Duodenal mucosa (tissue), 2 donors: Measurements from ENCODE around the gene DCAF10.
"Not testable (repeated sequence)": the region's sequence is repeated elsewhere in the genome, so short reads cannot be mapped to it uniquely, and the experiment has no call there.

Source experiments
- H3K27ac ChIP-seq: one replicate; pipeline ENCODE4 v1.7.0; 2013; ENCODE audit warnings: low read depth, low read length
- H3K27me3 ChIP-seq, 2 donors: one replicate each; pipeline ENCODE4 v1.7.0; 2013; ENCODE audit warnings: low read length in 2 of 2, control low read depth in 1 of 2; ENCODE audit not compliant: insufficient read depth in 2 of 2, control insufficient read depth in 1 of 2
- H3K36me3 ChIP-seq, 2 donors: one replicate each; pipeline ENCODE4 v1.7.0; 2013; ENCODE audit warnings: low read length in 2 of 2, control low read depth in 1 of 2; ENCODE audit not compliant: insufficient read depth in 2 of 2, control insufficient read depth in 1 of 2
- H3K4me1 ChIP-seq, 2 donors: one replicate each; pipeline ENCODE4 v1.7.0; 2013; ENCODE audit warnings: low read length in 2 of 2, control low read depth in 1 of 2; ENCODE audit not compliant: insufficient read depth in 2 of 2, control insufficient read depth in 1 of 2
- H3K4me3 ChIP-seq, 2 donors: one replicate each; pipeline ENCODE4 v1.7.0; 2013; ENCODE audit warnings: low read length in 2 of 2, low read depth in 1 of 2
- H3K9ac ChIP-seq, 2 donors: one replicate each; pipeline ENCODE4 v1.7.0; 2013; ENCODE audit warnings: low read length in 2 of 2, low read depth in 1 of 2
- H3K9me3 ChIP-seq, 2 donors: one replicate each; pipeline ENCODE4 v1.7.0; 2013; ENCODE audit warnings: low read length in 2 of 2, control low read depth in 1 of 2; ENCODE audit not compliant: control insufficient read depth in 1 of 2

The DCAF10 gene

GRCh38 chr9:37765263-37765662, 35.3 kb upstream of the DCAF10 start:
- not testable (repeated sequence) for H3K9me3 ChIP-seq, H3K9ac ChIP-seq
- H3K36me3 ChIP-seq: peaks cover 0 to 15% of the 10 kb centered on the region in 2 donors

DNA sequence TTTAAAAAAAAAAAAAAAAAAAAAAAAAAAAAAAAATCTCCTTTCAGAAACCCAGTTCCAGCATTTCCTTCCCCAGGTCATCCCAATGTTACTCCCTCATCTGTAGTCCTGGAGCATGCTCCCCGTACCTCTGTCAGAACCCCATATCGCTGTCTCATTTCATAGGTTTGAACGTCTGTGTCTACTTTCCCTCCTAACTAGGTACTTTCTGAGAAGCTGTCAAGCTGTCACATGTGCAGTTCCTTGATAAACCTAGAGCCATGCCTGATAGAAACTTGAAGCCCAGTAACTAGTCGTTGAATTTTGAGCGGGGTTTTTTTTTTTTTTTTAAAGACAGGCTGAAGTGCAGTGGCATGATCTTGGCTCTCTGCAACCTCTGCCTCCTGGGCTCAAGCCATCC, 31.3 kb upstream of the DCAF10 start:
- no peaks in the 10 kb centered on the region for H3K27me3 ChIP-seq
- H3K27ac ChIP-seq: no peak overlapping the region
- H3K36me3 ChIP-seq: peaks cover 5 to 43% of the 10 kb centered on the region in 2 donors
- H3K4me3 ChIP-seq: no peak overlapping the region
- H3K4me1 ChIP-seq: no peaks in the 10 kb centered on the region
- H3K9ac ChIP-seq: no peak overlapping the region
- no peaks in the 10 kb centered on the region for H3K9me3 ChIP-seq

More at GRCh38 chr9:37765263-37765662, 35.3 kb upstream of the DCAF10 start:
- H3K4me3 ChIP-seq, H3K27ac ChIP-seq, H3K27me3 ChIP-seq, H3K4me1 ChIP-seq: not testable (repeated sequence)

- H3K9ac ChIP-seq: no peak overlapping the region
- no peaks in the 10 kb centered on the region for H3K27me3 ChIP-seq
- peaks cover 5 to 39% of the 10 kb centered on the region in 2 donors for H3K36me3 ChIP-seq
- no peak overlapping the region for H3K27ac ChIP-seq
- no peaks in the 10 kb centered on the region for H3K9me3 ChIP-seq
- H3K4me3 ChIP-seq: no peak overlapping the region
- no peaks in the 10 kb centered on the region for H3K4me1 ChIP-seq
Measured at GRCh38 chr9:37769995-37770394, 30.6 kb upstream of the DCAF10 start.

GRCh38 chr9:37775216-37775919, 25.2 kb upstream of the DCAF10 start:
- H3K9ac ChIP-seq: no peak overlapping the region
- no peaks in the 10 kb centered on the region for H3K27me3 ChIP-seq
- peaks cover 20 to 68% of the 10 kb centered on the region in 2 donors for H3K36me3 ChIP-seq
- no peak overlapping the region for H3K4me3 ChIP-seq
- no peak overlapping the region for H3K27ac ChIP-seq
- no peaks in the 10 kb centered on the region for H3K9me3 ChIP-seq
- no peaks in the 10 kb centered on the region for H3K4me1 ChIP-seq

DNA sequence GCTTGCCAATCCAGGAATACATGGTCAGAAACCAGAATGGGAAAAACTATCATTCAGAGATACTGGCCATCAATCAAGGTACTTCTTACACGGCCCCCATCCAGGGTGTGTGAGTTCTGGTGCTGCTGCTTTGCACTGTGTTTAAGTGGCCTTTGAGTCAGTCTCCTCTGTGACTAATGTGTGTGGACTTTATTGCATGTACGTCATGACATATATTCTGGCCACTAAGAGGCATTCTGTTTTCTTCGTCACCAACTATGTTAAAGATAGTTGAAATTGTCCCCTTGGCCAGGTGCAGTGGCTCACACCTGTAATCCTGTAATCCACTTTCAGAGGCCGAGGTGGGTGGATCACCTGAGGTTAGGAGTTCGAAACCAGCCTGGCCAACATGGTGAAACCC, 24.3 kb upstream of the DCAF10 start:
- H3K9ac ChIP-seq: no peak overlapping the region
- no peaks in the 10 kb centered on the region for H3K9me3 ChIP-seq
- H3K36me3 ChIP-seq: peaks cover 16 to 68% of the 10 kb centered on the region in 2 donors
- H3K4me1 ChIP-seq: no peaks in the 10 kb centered on the region
- H3K27ac ChIP-seq: no peak overlapping the region
- H3K4me3 ChIP-seq: no peak overlapping the region
- no peaks in the 10 kb centered on the region for H3K27me3 ChIP-seq

GRCh38 chr9:37778534-37778933, 22.1 kb upstream of the DCAF10 start:
- no peak overlapping the region for H3K27ac ChIP-seq
- peaks cover 0 to 8% of the 10 kb centered on the region in 2 donors for H3K4me1 ChIP-seq
- no peaks in the 10 kb centered on the region for H3K9me3 ChIP-seq
- H3K36me3 ChIP-seq: peaks cover 16 to 72% of the 10 kb centered on the region in 2 donors
- H3K9ac ChIP-seq: no peak overlapping the region
- no peaks in the 10 kb centered on the region for H3K27me3 ChIP-seq
- H3K4me3 ChIP-seq: no peak overlapping the region

GRCh38 chr9:37784291-37784615, 16.3 kb upstream of the DCAF10 start:
- peaks cover 9 to 15% of the 10 kb centered on the region in 2 donors for H3K4me1 ChIP-seq
- H3K27me3 ChIP-seq: no peaks in the 10 kb centered on the region
- H3K36me3 ChIP-seq: peaks cover 5 to 37% of the 10 kb centered on the region in 2 donors
- H3K9me3 ChIP-seq: no peaks in the 10 kb centered on the region
- H3K4me3 ChIP-seq: peak overlapping the region; percentile 92 to 97
- H3K9ac ChIP-seq: peak overlapping the region; percentile 69 to 80
- no peak overlapping the region for H3K27ac ChIP-seq

DNA sequence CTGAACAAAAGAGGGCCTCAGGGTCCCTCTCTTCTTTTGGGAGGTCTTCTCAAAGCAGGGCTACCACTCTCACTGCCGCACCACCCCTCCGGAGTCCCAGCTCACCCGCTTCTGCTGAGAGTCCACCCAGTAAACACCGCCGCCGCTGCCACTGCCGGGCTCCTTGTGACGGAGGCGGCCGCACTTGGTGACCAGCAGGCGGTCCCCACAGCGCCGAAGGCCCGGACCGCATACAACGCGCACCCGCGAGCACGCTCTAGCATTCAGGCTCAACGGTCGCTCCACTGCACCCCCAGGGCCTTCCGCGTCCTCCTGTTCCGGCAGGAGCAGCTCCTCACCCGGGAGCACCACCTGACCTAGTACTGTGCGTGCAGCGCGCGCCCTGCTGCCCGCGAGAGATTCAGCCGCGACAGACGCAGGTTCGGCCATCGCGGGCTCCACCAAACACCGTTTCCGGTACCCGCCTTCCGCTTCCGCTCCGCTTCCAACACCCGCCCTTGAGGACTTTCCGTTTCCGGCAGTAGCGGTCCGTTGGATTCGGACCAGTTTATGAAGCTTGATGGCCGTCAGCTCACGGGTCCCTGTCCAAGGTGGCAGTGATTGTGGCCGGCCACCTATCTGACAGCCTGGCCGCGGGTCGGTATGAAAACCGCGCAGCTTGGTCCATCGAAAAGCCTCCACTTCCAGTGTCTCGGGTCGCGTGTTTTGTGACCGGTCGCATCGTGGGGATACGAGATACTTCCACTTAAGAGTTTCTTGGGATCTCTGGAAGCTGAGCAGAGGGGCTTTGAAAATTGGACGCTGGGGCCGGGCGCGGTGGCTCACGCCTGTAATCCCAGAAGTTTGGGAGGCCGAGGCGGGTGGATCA, 15.7 kb upstream of the DCAF10 start, which contains the start of gene EXOSC3:
EXOSC3 (minus strand) TSS at position 449 of the 868 bp plus-strand sequence; CDS start at position 429, 20 bp downstream.
- H3K4me3 ChIP-seq: peak within 1 kb of the TSS; percentile 92 to 97
- no peaks in the 10 kb centered on the region for H3K9me3 ChIP-seq
- no peaks in the 10 kb centered on the region for H3K27me3 ChIP-seq
- peaks cover 0 to 32% of the 10 kb centered on the region in 2 donors for H3K36me3 ChIP-seq
- peaks cover 9 to 15% of the 10 kb centered on the region in 2 donors for H3K4me1 ChIP-seq
- H3K9ac ChIP-seq: peak within 1 kb of the TSS; percentile 69 to 80
- H3K27ac ChIP-seq: peak within 1 kb of the TSS; percentile 22

DNA sequence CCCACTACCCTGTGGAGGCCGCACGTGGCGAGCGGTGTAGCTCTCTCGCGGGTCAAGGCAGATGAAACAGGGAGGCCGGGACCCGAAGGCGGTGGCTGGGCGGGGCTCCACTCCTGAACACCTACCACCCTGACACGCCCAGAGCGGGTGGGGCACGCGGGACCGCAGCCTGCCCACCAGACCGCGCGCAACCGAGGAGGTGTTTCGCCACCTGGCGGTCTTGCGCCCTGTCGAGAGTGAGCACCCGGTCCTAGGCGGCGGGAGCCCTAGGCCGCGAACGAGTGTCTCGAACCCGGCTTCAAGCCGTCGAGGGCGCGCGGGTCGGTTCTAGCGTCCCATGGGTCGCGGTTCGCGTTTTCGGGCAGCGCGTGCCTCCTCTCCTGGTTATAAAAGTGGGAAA, 13.5 kb upstream of the DCAF10 start:
- Histone ChIP-seq H3K9me3 (no peaks in the 10 kb centered on the region), H3K4me1 (peaks cover 9 to 15% of the 10 kb centered on the region in 2 donors), H3K36me3 (peaks cover 0 to 14% of the 10 kb centered on the region in 2 donors), H3K4me3 (no peak overlapping the region), H3K27me3 (no peaks in the 10 kb centered on the region), H3K27ac (no peak overlapping the region), H3K9ac (no peak overlapping the region)

- no peaks in the 10 kb centered on the region for H3K27me3 ChIP-seq
- H3K9me3 ChIP-seq: no peaks in the 10 kb centered on the region
- H3K9ac ChIP-seq: no peak overlapping the region
- H3K4me3 ChIP-seq: no peak overlapping the region
- H3K27ac ChIP-seq: no peak overlapping the region
- H3K36me3 ChIP-seq: peaks cover 0 to 1% of the 10 kb centered on the region in 2 donors
- peaks cover 9% of the 10 kb centered on the region in 2 donors for H3K4me1 ChIP-seq
Measured at GRCh38 chr9:37788332-37788731, 12.3 kb upstream of the DCAF10 start.
